SU-DHL-6 (cell line): ENCODE measurements around the gene TNN.

Experiments used
- H2AFZ ChIP-seq: fragments of 200-600 bp; sonication (generic); 2 replicates; pipeline ENCODE4 v1.6.1; 2014; ENCODE audit warnings: low read depth, mild to moderate bottlenecking, moderate library complexity, mixed read lengths, antibody characterized with exemption, low read length; ENCODE audit not compliant: severe bottlenecking
- H3F3A ChIP-seq: fragments of 200-600 bp; shearing (Covaris generic); 2 replicates; pipeline ENCODE4 v1.6.0; 2016; ENCODE audit warnings: antibody characterized with exemption, mild to moderate bottlenecking; ENCODE audit not compliant: insufficient read depth
- H3K27ac ChIP-seq: fragments of 200-600 bp; sonication (generic); 2 replicates; pipeline ENCODE4 v1.5.1; 2016; ENCODE audit warnings: low read depth, mild to moderate bottlenecking, low read length, moderate library complexity, mixed read lengths
- H3K27me3 ChIP-seq: fragments of 200-600 bp; sonication (generic), shearing (Covaris generic); 2 replicates; pipeline ENCODE4 v1.6.0; 2014; ENCODE audit warnings: mild to moderate bottlenecking, low read length
- H3K36me3 ChIP-seq: fragments of 200-600 bp; sonication (generic); 2 replicates; pipeline ENCODE4 v1.6.1; 2014; ENCODE audit warnings: mild to moderate bottlenecking, low read length, mixed read lengths
- H3K4me2 ChIP-seq: fragments of 300-600, 200-600 bp; shearing (Covaris generic), sonication (generic); 2 replicates; pipeline ENCODE4 v1.6.0; 2014; ENCODE audit warnings: low read length, low read depth, mild to moderate bottlenecking; ENCODE audit not compliant: poor library complexity, severe bottlenecking
- H3K4me3 ChIP-seq: fragments of 200-600 bp; sonication (generic); 2 replicates; pipeline ENCODE4 v1.5.1; 2014; ENCODE audit warnings: antibody characterized with exemption, low read length, mild to moderate bottlenecking, mixed read lengths; ENCODE audit not compliant: insufficient read depth, poor library complexity, severe bottlenecking
- H3K79me2 ChIP-seq: fragments of 200-600 bp; sonication (generic); 2 replicates; pipeline ENCODE4 v1.6.1; 2014; ENCODE audit warnings: mild to moderate bottlenecking, low read length, moderate library complexity; ENCODE audit not compliant: insufficient read depth
- H3K9ac ChIP-seq: fragments of 200-600 bp; sonication (generic); 2 replicates; pipeline ENCODE4 v1.7.0; 2014; ENCODE audit warnings: mild to moderate bottlenecking, low read length
- H3K9me2 ChIP-seq: fragments of 200-600 bp; sonication (generic); replicated peaks from 2 replicates; pipeline ENCODE4 v1.6.1; 2014; ENCODE audit warnings: low read length; ENCODE audit not compliant: insufficient read depth
- H3K9me3 ChIP-seq: fragments of 200-600 bp; sonication (generic); 2 replicates; pipeline ENCODE4 v1.6.1; 2014; ENCODE audit warnings: low read length, mixed read lengths; ENCODE audit not compliant: insufficient read depth
- H4K20me1 ChIP-seq: fragments of 200-600 bp; sonication (generic); 2 replicates; pipeline ENCODE4 v1.6.1; 2014; ENCODE audit warnings: low read depth, mild to moderate bottlenecking, antibody characterized with exemption, low read length, moderate library complexity, mixed read lengths
- EZH2phosphoT487 ChIP-seq: fragments of 200-600 bp; sonication (generic), shearing (Covaris generic); conservative IDR thresholded peaks from 2 replicates; pipeline ENCODE4 v1.6.1; 2018; ENCODE audit warnings: mild to moderate bottlenecking, antibody characterized with exemption, low read length, moderate library complexity, mixed read lengths
- TF ChIP-seq, protein P1 (sequence below): fragments of 200-600 bp; sonication (generic); IDR thresholded peaks from one replicate; pipeline ENCODE4 v1.5.1; 2017; ENCODE audit warnings: antibody characterized with exemption, mild to moderate bottlenecking, low read length, moderate library complexity; ENCODE audit not compliant: insufficient read depth, poor library complexity, severe bottlenecking

TNN gene

DNA sequence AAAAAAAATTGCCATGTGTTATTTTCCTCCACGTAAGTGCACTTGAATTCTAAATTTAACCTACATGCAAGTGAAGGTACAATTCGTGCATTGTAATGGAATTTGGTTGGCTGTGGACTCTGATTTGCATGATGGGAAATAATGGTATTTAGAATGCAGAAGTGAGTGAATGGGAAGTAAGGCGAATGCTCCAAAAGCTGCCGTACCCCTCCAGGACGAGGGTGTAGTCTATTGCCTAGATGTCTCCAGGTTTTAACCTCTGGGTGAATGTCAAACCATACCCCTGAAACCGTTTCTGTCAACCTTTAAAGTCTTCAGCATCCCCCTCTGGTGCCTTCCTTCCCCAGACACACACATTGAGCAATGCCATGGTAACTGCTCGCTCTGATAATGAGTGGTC lies 80.4 kb downstream of the TNN start:
- Histone ChIP-seq H3F3A (no peaks in the 10 kb centered on the region), H2AFZ (no peak overlapping the region), H3K4me3 (no peak overlapping the region), H3K27me3 (no peaks in the 10 kb centered on the region), H3K4me2 (no peak overlapping the region), H4K20me1 (no peaks in the 10 kb centered on the region), H3K79me2 (no peaks in the 10 kb centered on the region), H3K36me3 (no peaks in the 10 kb centered on the region), H3K9me3 (no peaks in the 10 kb centered on the region), H3K9me2 (no peaks in the 10 kb centered on the region), H3K9ac (no peak overlapping the region), H3K27ac (no peak overlapping the region)
- no peak for TF ChIP-seq EZH2phosphoT487
- TF ChIP-seq, protein P1, sequence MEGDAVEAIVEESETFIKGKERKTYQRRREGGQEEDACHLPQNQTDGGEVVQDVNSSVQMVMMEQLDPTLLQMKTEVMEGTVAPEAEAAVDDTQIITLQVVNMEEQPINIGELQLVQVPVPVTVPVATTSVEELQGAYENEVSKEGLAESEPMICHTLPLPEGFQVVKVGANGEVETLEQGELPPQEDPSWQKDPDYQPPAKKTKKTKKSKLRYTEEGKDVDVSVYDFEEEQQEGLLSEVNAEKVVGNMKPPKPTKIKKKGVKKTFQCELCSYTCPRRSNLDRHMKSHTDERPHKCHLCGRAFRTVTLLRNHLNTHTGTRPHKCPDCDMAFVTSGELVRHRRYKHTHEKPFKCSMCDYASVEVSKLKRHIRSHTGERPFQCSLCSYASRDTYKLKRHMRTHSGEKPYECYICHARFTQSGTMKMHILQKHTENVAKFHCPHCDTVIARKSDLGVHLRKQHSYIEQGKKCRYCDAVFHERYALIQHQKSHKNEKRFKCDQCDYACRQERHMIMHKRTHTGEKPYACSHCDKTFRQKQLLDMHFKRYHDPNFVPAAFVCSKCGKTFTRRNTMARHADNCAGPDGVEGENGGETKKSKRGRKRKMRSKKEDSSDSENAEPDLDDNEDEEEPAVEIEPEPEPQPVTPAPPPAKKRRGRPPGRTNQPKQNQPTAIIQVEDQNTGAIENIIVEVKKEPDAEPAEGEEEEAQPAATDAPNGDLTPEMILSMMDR = no peak

DNA sequence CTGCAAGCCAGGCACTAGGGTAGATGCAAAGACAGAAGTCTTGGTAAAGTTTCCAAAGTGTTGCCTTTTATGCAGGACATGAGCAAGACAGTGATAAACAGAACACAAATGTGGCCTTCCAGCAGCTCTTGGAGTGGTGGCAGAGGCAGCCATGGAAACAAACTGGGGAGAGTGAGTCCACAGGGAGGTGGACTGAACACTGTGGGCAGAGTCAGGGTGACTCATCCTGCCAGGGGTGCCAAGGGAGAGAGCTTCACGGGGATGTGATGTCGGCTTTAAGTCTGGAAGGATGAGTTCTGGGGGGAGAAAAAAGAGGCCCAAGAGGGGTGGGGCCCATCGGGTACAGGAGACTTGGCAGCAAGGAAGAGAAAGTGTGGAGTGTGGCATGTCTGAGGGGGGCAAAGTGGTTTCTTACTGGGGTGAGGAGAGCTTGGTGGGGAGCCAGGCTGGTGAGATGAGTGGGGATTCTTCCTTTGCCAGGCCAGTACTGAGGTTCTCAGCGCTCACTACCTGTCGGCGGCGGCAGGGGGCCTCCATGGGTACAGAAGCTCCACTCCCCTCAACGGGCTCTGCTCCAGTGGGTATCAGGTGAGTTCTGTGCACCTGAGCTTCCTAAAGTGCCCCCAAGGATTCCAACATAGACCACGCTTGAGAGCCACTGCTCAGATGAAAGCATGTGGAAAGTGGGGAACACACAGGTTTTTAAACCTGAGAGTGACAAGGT lies 83.1 kb downstream of the TNN start:
- no peaks in the 10 kb centered on the region for H3K36me3 ChIP-seq
- no peak overlapping the region for H3K4me3 ChIP-seq
- H3K4me2 ChIP-seq = no peak overlapping the region
- H3F3A ChIP-seq = no peaks in the 10 kb centered on the region
- TF ChIP-seq, protein P1 = no peak
- no peak for TF ChIP-seq EZH2phosphoT487
- no peak overlapping the region for H3K9ac ChIP-seq
- no peaks in the 10 kb centered on the region for H4K20me1 ChIP-seq
- H3K9me2 ChIP-seq = no peaks in the 10 kb centered on the region
- no peaks in the 10 kb centered on the region for H3K79me2 ChIP-seq
- H2AFZ ChIP-seq = no peak overlapping the region
- H3K9me3 ChIP-seq = no peaks in the 10 kb centered on the region
- no peak overlapping the region for H3K27ac ChIP-seq
- no peaks in the 10 kb centered on the region for H3K27me3 ChIP-seq

DNA sequence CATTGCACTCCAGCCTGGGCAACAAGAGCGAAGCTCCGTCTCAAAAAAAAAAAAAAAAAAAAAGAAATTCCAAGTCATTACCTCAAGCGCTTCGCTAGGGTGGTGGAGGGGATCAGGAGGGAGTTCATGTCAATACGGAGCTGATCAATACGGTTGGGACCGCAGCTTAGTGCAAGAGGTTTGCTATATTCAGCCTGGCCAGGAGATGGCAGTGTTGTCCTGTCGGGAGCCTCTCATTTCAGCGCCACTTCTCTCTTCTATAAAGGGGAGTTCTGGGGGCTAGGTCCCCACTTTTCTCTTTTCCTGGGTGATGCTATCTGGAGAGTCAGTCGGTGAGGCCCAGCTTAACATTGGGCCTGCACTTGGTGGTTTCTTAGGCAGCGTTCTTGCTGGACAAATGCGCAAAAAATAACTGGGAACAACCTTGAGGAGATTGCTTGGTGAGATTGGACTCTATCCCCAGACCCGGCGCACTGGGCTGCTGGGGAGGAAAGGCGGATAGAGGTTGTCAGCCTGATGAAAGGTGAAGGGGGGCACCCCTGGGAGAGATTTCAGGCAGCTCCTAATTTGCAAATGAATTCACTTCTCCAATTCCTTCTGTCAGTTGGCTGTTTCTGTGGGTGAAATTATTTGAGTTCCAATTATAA lies 84.5 kb downstream of the TNN start:
- H2AFZ ChIP-seq = no peak overlapping the region
- no peak overlapping the region for H3K4me3 ChIP-seq
- no peaks in the 10 kb centered on the region for H3K9me3 ChIP-seq

More for the DNA sequence above, 84.5 kb downstream of the TNN start:
- no peak overlapping the region for H3K27ac ChIP-seq
- H3F3A ChIP-seq = no peaks in the 10 kb centered on the region
- H3K36me3 ChIP-seq = no peaks in the 10 kb centered on the region
- TF ChIP-seq EZH2phosphoT487 = no peak
- TF ChIP-seq, protein P1 = peak; percentile 61
- no peaks in the 10 kb centered on the region for H3K27me3 ChIP-seq
- H3K79me2 ChIP-seq = no peaks in the 10 kb centered on the region
- no peak overlapping the region for H3K9ac ChIP-seq
- no peaks in the 10 kb centered on the region for H3K9me2 ChIP-seq
- H4K20me1 ChIP-seq = no peaks in the 10 kb centered on the region
- no peak overlapping the region for H3K4me2 ChIP-seq
